Activated T-cell treated with anti-CD3 and anti-CD28 coated beads, Interleukin-2, amount 50 U/mL, for 48 hours (primary cell): ENCODE results near the gene MRPS18C.
A peak's percentile ranks its signal among the peaks of the same experiment; 100 is the strongest.
"Not testable (repeated sequence)": the region's sequence is repeated elsewhere in the genome, so short reads cannot be mapped to it uniquely, and the experiment has no call there.

Experiments used
- DNase-seq, 2 experiments: peaks; one replicate each; pipeline ENCODE4 v3.0.0-alpha.2; 2020

Gene MRPS18C

DNA sequence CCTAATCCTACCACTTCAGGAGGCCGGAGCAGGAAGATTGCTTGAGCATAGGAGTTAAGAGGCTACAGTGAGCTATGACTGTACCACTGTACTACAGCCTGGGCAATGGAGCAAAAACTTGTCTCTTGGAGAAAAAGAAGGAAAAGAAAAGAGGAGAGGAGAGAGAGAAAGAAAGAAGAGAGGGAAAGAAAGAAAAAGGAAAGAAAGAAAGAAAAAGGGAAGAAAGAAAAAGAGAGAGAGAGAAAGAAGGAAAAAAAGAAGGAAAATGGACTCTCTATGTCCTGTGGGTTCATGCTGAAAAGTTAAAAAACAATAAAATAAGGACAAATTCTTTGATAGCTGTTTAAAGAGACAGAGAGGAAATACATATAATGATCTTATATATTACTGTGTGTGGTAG, 42.3 kb downstream of the MRPS18C start:
- DNase-seq = no peak

GRCh38 chr4:83501671-83502070, 45.8 kb downstream of the MRPS18C start:
- DNase-seq = not testable (repeated sequence)

DNA sequence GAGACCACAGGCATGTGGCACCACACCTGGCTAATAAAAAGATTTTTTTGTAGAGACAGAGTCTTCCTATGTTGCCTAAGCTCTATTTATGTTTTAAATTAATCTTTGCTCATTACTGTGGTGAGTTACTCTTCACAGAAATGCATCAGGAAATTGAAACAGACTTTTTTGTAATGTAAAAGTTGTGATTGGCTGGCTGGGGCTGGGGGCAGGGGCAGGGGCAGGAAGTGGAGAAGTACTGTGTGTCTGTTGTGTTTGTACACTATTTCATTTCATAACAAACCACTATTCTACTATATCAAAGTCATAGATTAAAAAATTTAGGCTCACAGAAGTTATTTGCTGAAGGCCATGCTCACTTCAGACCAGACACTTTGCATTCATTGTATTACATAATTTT, 48.1 kb downstream of the MRPS18C start:
- no peak for DNase-seq

GRCh38 chr4:83504503-83504902, 48.6 kb downstream of the MRPS18C start:
- DNase-seq = no peak

DNA sequence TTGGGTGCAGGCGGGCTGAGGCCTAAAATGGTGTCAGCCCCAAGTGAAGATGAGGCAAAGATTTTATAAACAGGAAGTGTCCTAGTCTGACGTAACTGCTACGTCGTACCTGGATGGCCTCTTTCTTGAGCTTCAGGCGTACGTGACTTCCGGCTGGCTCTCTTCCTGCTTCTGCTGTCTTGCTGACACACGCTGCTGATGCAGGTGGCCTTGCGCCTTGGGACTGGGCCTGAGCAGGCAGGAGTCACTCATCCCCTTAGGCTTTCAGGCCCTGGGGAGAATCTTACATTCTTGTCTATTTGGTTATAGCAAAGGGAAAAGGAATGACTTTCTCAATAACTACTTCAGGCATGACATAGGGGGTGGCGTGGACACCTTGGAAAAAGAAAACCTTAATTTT, 49.1 kb downstream of the MRPS18C start:
- DNase-seq = no peak

- peak; percentile 69 to 71 for DNase-seq
Observed at GRCh38 chr4:83509156-83509585, 53.3 kb downstream of the MRPS18C start.

GRCh38 chr4:83510442-83510841, 54.6 kb downstream of the MRPS18C start:
- no peak for DNase-seq
